IMR-90 (cell line): ENCODE results near the gene TSEN34. TPM values are rescaled to one million over a fixed set of nuclear protein-coding genes. Genes with fewer than 3 reads are reported as not detected.
"Not testable (repeated sequence)": the region's sequence is repeated elsewhere in the genome, so short reads cannot be mapped to it uniquely, and the experiment has no call there.

Source experiments
- ATAC-seq: fragments of 200-7000 bp; cut with Tn5 transposase; 2 replicates; pipeline ENCODE4 v1.9.1; 2020; ENCODE audit warnings: low read depth, mild to moderate bottlenecking, moderate library complexity
- BruUV-seq: library from RNA; stranded (reverse); fragments of 400-500 nt; replicated peaks from 2 replicates; lab custom pipeline; 2021; lab: Mats Ljungman, UMichigan
- CTCF ChIA-PET: fragments of 300-600 bp; formaldehyde crosslinking; extraction: SDS; loops from one replicate; lab custom pipeline; 2021; ENCODE audit warnings: antibody characterized with exemption; lab: Yijun Ruan, JAX
- POLR2A ChIA-PET: fragments of 300-600 bp; sonication (Branson Sonifier 250); formaldehyde crosslinking; loops from one replicate; lab custom pipeline; 2022; ENCODE audit warnings: antibody characterized with exemption; ENCODE audit not compliant: unreplicated experiment; lab: Charles Lee
- DNase-seq: peaks from one replicate; pipeline ENCODE4 v3.0.0; 2013
- H2AFZ ChIP-seq: replicated peaks from 2 replicates; pipeline ENCODE3; 2013; ENCODE audit warnings: low read length, mild to moderate bottlenecking; ENCODE audit not compliant: poor library complexity
- H2AK5ac ChIP-seq: 2 replicates; pipeline ENCODE4 v1.6.1; 2013; ENCODE audit warnings: low read depth, low read length, inconsistent platforms
- H2AK9ac ChIP-seq: replicated peaks from 2 replicates; pipeline ENCODE3; 2013; ENCODE audit warnings: mild to moderate bottlenecking, low read depth, low read length, moderate library complexity; ENCODE audit not compliant: poor library complexity
- H2BK120ac ChIP-seq: 2 replicates; pipeline ENCODE4 v1.6.1; 2013; ENCODE audit warnings: low read depth, low read length, inconsistent platforms
- H2BK15ac ChIP-seq: 3 replicates; pipeline ENCODE4 v1.6.1; 2013; ENCODE audit warnings: low read depth, low read length, inconsistent platforms
- H2BK20ac ChIP-seq: 2 replicates; pipeline ENCODE4 v1.6.1; 2013; ENCODE audit warnings: low read depth, mild to moderate bottlenecking, inconsistent platforms, low read length, moderate library complexity
- H2BK5ac ChIP-seq: 2 replicates; pipeline ENCODE4 v1.6.1; 2013; ENCODE audit warnings: mild to moderate bottlenecking, low read depth, low read length, inconsistent platforms; ENCODE audit not compliant: poor library complexity, severe bottlenecking
- H3K14ac ChIP-seq: replicated peaks from 2 replicates; pipeline ENCODE4 v1.6.1; 2013; ENCODE audit warnings: low read depth, low read length, inconsistent platforms
- H3K18ac ChIP-seq: 2 replicates; pipeline ENCODE4 v1.6.1; 2013; ENCODE audit warnings: low read depth, low read length, control low read depth
- H3K23ac ChIP-seq: 2 replicates; pipeline ENCODE4 v1.6.1; 2013; ENCODE audit warnings: low read depth, low read length, inconsistent platforms
- H3K27ac ChIP-seq: 2 replicates; pipeline ENCODE4 v1.5.1; 2013; ENCODE audit warnings: mild to moderate bottlenecking, control low read depth, low read length; ENCODE audit not compliant: insufficient read depth
- H3K27me3 ChIP-seq: 2 replicates; pipeline ENCODE4 v1.6.1; 2013; ENCODE audit warnings: low read length; ENCODE audit not compliant: control insufficient read depth, insufficient read depth
- H3K36me3 ChIP-seq: 2 replicates; pipeline ENCODE4 v1.6.1; 2013; ENCODE audit warnings: low read length, mixed read lengths; ENCODE audit not compliant: control insufficient read depth, insufficient read depth
- H3K4ac ChIP-seq: 2 replicates; pipeline ENCODE4 v1.6.1; 2013; ENCODE audit warnings: low read depth, low read length, inconsistent platforms
- H3K4me1 ChIP-seq: 2 replicates; pipeline ENCODE4 v1.6.1; 2013; ENCODE audit warnings: low read length, mixed read lengths; ENCODE audit not compliant: control insufficient read depth, insufficient read depth
- H3K4me2 ChIP-seq: 2 replicates; pipeline ENCODE4 v1.6.1; 2013; ENCODE audit warnings: low read depth, mild to moderate bottlenecking, control low read depth, low read length, moderate library complexity
- H3K4me3 ChIP-seq: 2 replicates; pipeline ENCODE4 v1.5.1; 2013; ENCODE audit warnings: low read depth, mild to moderate bottlenecking, control low read depth, low read length, moderate library complexity; ENCODE audit not compliant: insufficient read depth
- H3K56ac ChIP-seq: 2 replicates; pipeline ENCODE4 v1.6.1; 2013; ENCODE audit warnings: low read length, inconsistent platforms; ENCODE audit not compliant: insufficient read depth; ENCODE audit errors: extremely low read depth
- H3K79me1 ChIP-seq, 2 experiments: 2 replicates each; pipeline ENCODE4 v1.6.1; 2013; ENCODE audit warnings: low read length in 2 of 2, inconsistent platforms in 1 of 2, low read depth in 1 of 2
- H3K9ac ChIP-seq: 2 replicates; pipeline ENCODE4 v1.6.1; 2013; ENCODE audit warnings: low read depth, low read length, control low read depth
- H3K9me1 ChIP-seq: 2 replicates; pipeline ENCODE4 v1.6.1; 2013; ENCODE audit warnings: low read length, inconsistent platforms; ENCODE audit not compliant: insufficient read depth
- H3K9me3 ChIP-seq: 2 replicates; pipeline ENCODE4 v1.6.1; 2013; ENCODE audit warnings: low read length; ENCODE audit not compliant: control insufficient read depth, insufficient read depth
- H4K20me1 ChIP-seq: 2 replicates; pipeline ENCODE4 v1.6.1; 2013; ENCODE audit warnings: low read length, inconsistent platforms; ENCODE audit not compliant: insufficient read depth
- H4K5ac ChIP-seq: 2 replicates; pipeline ENCODE4 v1.6.1; 2013; ENCODE audit warnings: mild to moderate bottlenecking, low read depth, low read length, control low read depth
- H4K8ac ChIP-seq, 2 experiments: 2 replicates each; pipeline ENCODE4 v1.6.1; 2013; ENCODE audit warnings: low read depth in 2 of 2, low read length in 2 of 2, control low read depth in 1 of 2, inconsistent platforms in 1 of 2
- H4K91ac ChIP-seq: 2 replicates; pipeline ENCODE4 v1.6.1; 2013; ENCODE audit warnings: low read depth, low read length, inconsistent platforms; ENCODE audit not compliant: insufficient read depth
- NFE2L2 ChIP-seq: fragments of 150-350 bp; IDR thresholded peaks from 2 replicates; pipeline ENCODE4 v1.6.1; 2016; ENCODE audit warnings: low read depth, mild to moderate bottlenecking, low read length
- POLR2A ChIP-seq: IDR thresholded peaks from 2 replicates; pipeline ENCODE4 v1.6.1; 2012; ENCODE audit warnings: mild to moderate bottlenecking, low read depth, low read length
- SMC3 ChIP-seq: fragments of 150-350 bp; IDR thresholded peaks from 2 replicates; pipeline ENCODE4 v1.6.1; 2016; ENCODE audit warnings: low read depth, mild to moderate bottlenecking, antibody characterized with exemption, low read length, moderate library complexity
- WGBS, 2 experiments: methylation state at CpG; one replicate each; pipeline versions ENCODE4 v1.1.5 to v1.1.7; 2013; ENCODE audit warnings: missing lambda C conversion rate in 2 of 2; ENCODE audit not compliant: insufficient read length in 1 of 2; ENCODE audit errors: extremely low coverage in 2 of 2; 5-methylcytosine and 5-hydroxymethylcytosine counted together
- dilution Hi-C: fragments of 300-500 bp; cut with HindIII; formaldehyde crosslinking; loops from one replicate; pipeline ENCODE4 v1.14.3; 2018; ENCODE audit warnings: low sequenced_read_pairs; ENCODE audit not compliant: unreplicated experiment
- in situ Hi-C: fragments of 300-500 bp; cut with MboI; formaldehyde crosslinking; loops from 3 replicates; pipeline ENCODE4 v1.14.3; 2019; ENCODE audit warnings: low sequenced_read_pairs, inconsistent platforms, mixed read lengths
- intact Hi-C: fragments of 100-400 bp; cut with micrococcal nuclease; formaldehyde crosslinking; loops from 2 replicates; pipeline ENCODE4 v1.10.0; 2022
- polyA plus RNA-seq, 3 experiments: library from polyadenylated mRNA; depleted of rRNA; stranded (reverse); fragments of >200 nt; gene quantifications; 2 replicates each; pipeline ENCODE4 v1.2.3, GENCODE V29; 2012; ENCODE audit warnings: low replicate concordance in 1 of 3
- total RNA-seq: library from RNA; depleted of rRNA; stranded (reverse); fragments of >200 nt; gene quantifications from 2 replicates; pipeline ENCODE4 v1.2.3, GENCODE V29; 2012

TSEN34 gene
- total and polyA plus RNA-seq, 2 of the 4 experiments (the other 2 are of a cell fraction), result 32.1 to 69.4 TPM

DNA sequence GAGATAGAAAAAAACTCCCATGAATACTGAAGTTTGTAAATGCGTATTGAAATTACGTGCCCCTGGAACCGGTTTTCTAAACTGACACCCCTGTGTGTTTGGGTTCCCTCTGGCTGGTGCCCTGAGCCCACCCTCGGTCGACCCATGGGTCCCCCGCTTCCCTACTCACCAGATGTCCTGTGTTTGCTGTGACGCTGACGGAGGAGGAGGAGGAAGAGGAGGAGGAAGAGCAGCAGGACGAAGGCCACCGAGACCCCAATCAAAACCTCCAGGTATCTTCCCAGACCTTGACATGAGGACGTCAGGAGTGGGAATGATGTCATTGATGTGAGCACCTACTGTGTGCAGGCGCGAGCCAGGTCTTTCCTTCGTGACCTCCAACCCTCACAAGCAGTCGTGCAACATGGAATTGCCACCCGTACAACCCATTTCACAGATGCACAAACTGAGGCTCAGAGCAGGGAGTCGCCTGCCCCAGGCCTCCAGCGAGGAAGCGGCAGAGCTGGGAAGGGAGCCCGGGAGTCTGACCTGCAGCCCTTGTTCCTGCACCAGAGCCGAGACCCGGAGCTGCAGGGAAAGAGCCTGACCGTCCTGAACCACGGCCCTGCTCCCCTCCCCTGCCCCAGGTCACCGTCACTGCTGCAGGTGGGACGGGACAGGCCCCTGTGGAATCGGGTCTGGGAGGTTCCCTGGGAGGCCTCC lies 28.0 kb downstream of the TSEN34 start:
- no peak overlapping the region for H2AK9ac ChIP-seq
- no peak overlapping the region for H4K5ac ChIP-seq
- DNase-seq, result no peak
- no peaks in the 10 kb centered on the region for H4K20me1 ChIP-seq
- WGBS, 2 experiments, result 94% methylated on average over 6 of the region's 27 CpGs; no CpG with 5 or more reads in 1 of the 2 experiments
- H3K36me3 ChIP-seq, result no peaks in the 10 kb centered on the region
- H2BK5ac ChIP-seq, result no peak overlapping the region
- H4K91ac ChIP-seq, result no peak overlapping the region
- no peak overlapping the region for H3K23ac ChIP-seq
- in situ Hi-C loops, result no loop called here
- no peak overlapping the region for H3K4me3 ChIP-seq
- intact Hi-C loops, result no loop called here
- H3K27me3 ChIP-seq, result peaks cover 9% of the 10 kb centered on the region; the same call in 1 of the 2 replicates
- ATAC-seq, result no peak
- H3K18ac ChIP-seq, result no peak overlapping the region
- no peak overlapping the region for H2AFZ ChIP-seq
- no peaks in the 10 kb centered on the region for H3K9me3 ChIP-seq
- no peak overlapping the region for H3K56ac ChIP-seq
- H3K4me1 ChIP-seq, result no peaks in the 10 kb centered on the region
- H2BK20ac ChIP-seq, result no peak overlapping the region
- ChIA-PET CTCF (no interaction called here), POLR2A (no interaction called here)
- no peak overlapping the region for H2AK5ac ChIP-seq
- no peak overlapping the region for H3K27ac ChIP-seq
- no peak for TF ChIP-seq NFE2L2
- no peak for TF ChIP-seq POLR2A
- no peak for TF ChIP-seq SMC3
- H3K4me2 ChIP-seq, result no peak overlapping the region
- no TSS peak for BruUV-seq
- no peak overlapping the region for H3K9ac ChIP-seq
- no peaks in the 10 kb centered on the region for H3K79me1 ChIP-seq
- H3K9me1 ChIP-seq, result no peaks in the 10 kb centered on the region
- no peak overlapping the region for H2BK15ac ChIP-seq
- H3K4ac ChIP-seq, result no peak overlapping the region
- no peak overlapping the region for H2BK120ac ChIP-seq
- no peak overlapping the region for H3K14ac ChIP-seq
- dilution Hi-C loops, result no loop called here
- H4K8ac ChIP-seq, result no peak overlapping the region

DNA sequence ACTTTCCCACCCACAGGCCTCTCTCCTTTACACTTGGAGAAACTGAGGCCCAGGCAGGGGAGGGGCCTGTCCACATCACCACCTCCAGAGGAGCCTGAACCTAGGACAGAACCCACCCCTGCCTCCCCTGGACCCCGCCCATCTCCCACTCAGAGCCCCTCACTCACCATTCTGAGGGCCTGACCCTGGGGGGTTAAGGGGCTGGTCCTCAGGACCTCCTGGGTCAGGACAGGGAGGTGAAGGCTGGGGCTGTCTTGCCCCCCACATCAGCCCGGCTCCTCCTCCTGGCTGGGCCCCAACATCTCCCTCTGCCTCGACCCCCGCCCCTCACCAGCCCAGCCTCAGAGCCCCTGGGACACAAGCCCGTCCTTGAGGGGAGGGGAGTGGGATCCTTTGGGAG lies 28.6 kb downstream of the TSEN34 start:
- H3K9me3 ChIP-seq, H3K9ac ChIP-seq, H3K27ac ChIP-seq, H4K91ac ChIP-seq, H2BK120ac ChIP-seq, ATAC-seq, H2BK20ac ChIP-seq, H4K20me1 ChIP-seq, H3K4ac ChIP-seq, H2AFZ ChIP-seq, H3K27me3 ChIP-seq, H2AK9ac ChIP-seq, DNase-seq, H2BK5ac ChIP-seq, H3K79me1 ChIP-seq, H3K14ac ChIP-seq, H2BK15ac ChIP-seq, BruUV-seq, CTCF ChIA-PET, H3K9me1 ChIP-seq, H3K18ac ChIP-seq, H3K4me1 ChIP-seq, H2AK5ac ChIP-seq, intact Hi-C loops, H4K5ac ChIP-seq, in situ Hi-C loops, H3K56ac ChIP-seq, H4K8ac ChIP-seq, H3K4me2 ChIP-seq, H3K23ac ChIP-seq, POLR2A ChIA-PET, H3K36me3 ChIP-seq, H3K4me3 ChIP-seq, dilution Hi-C loops: not testable (repeated sequence)
- WGBS, 2 experiments, result no CpG with 5 or more reads among the region's 5 CpGs
